Neural crest cell (in vitro differentiated cells): ENCODE measurements around the gene RPL36. TPM values are rescaled to one million over a fixed set of nuclear protein-coding genes. Genes with fewer than 3 reads are reported as not detected.

Source experiments
- DNase-seq: peaks from one replicate; pipeline ENCODE4 v3.0.0; 2021; ENCODE audit warnings: low read depth, mixed read lengths, low spot score
- H3K27ac Mint-ChIP-seq: one replicate; pipeline ENCODE4 v1.8.0; 2021; ENCODE audit warnings: mild to moderate bottlenecking, mixed read lengths; ENCODE audit not compliant: unreplicated experiment
- H3K27me3 Mint-ChIP-seq: 2 replicates; pipeline ENCODE4 v1.8.0; 2021; ENCODE audit warnings: low read depth, mild to moderate bottlenecking, mixed read lengths
- H3K36me3 Mint-ChIP-seq: 2 replicates; pipeline ENCODE4 v1.8.0; 2021; ENCODE audit warnings: low read depth, mild to moderate bottlenecking, mixed read lengths
- H3K4me1 Mint-ChIP-seq: 2 replicates; pipeline ENCODE4 v1.8.0; 2021; ENCODE audit warnings: mixed read lengths
- H3K4me3 Mint-ChIP-seq: one replicate; pipeline ENCODE4 v1.8.0; 2021; ENCODE audit warnings: mild to moderate bottlenecking, mixed read lengths
- H3K9me3 Mint-ChIP-seq: 2 replicates; pipeline ENCODE4 v1.8.0; 2021; ENCODE audit warnings: mixed read lengths
- CTCF ChIP-seq: fragments of 200-600 bp; sonication (generic); conservative IDR thresholded peaks from 2 replicates; pipeline ENCODE4 v1.5.0; 2021; ENCODE audit warnings: antibody characterized with exemption, mild to moderate bottlenecking
- total RNA-seq: library from RNA; stranded (reverse); gene quantifications from 2 replicates; pipeline ENCODE4 v1.2.1, GENCODE V29; 2021

The RPL36 gene
- total RNA-seq, 1 donor from 2014 or later: 1,029 TPM

GRCh38 chr19:5673752-5674151, 16.3 kb upstream of the RPL36 start:
- TF ChIP-seq CTCF: no peak
- Mint-ChIP-seq H3K9me3 (no peaks in the 10 kb centered on the region), H3K27ac (no peak overlapping the region), H3K27me3 (no peaks in the 10 kb centered on the region), H3K4me3 (peak overlapping the region; percentile 1), H3K4me1 (no peaks in the 10 kb centered on the region), H3K36me3 (peaks cover 11% of the 10 kb centered on the region)
- DNase-seq: no peak

- no peaks in the 10 kb centered on the region for H3K27me3 Mint-ChIP-seq
- peaks cover 11% of the 10 kb centered on the region for H3K36me3 Mint-ChIP-seq
- H3K27ac Mint-ChIP-seq: no peak overlapping the region
- H3K4me1 Mint-ChIP-seq: peaks cover 8% of the 10 kb centered on the region
- DNase-seq: no peak
- H3K4me3 Mint-ChIP-seq: peak overlapping the region; percentile 61
- no peak for TF ChIP-seq CTCF
- no peaks in the 10 kb centered on the region for H3K9me3 Mint-ChIP-seq
Observed at GRCh38 chr19:5674714-5675113, 15.4 kb upstream of the RPL36 start.

GRCh38 chr19:5676105-5676771, 13.9 kb upstream of the RPL36 start:
- DNase-seq: no peak
- Mint-ChIP-seq H3K27me3 (peaks cover 4% of the 10 kb centered on the region), H3K9me3 (peaks cover 3% of the 10 kb centered on the region), H3K4me1 (peaks cover 18% of the 10 kb centered on the region), H3K4me3 (peak overlapping the region; percentile 41), H3K27ac (no peak overlapping the region), H3K36me3 (peaks cover 11% of the 10 kb centered on the region)
- no peak for TF ChIP-seq CTCF

- peaks cover 6% of the 10 kb centered on the region for H3K27me3 Mint-ChIP-seq
- H3K27ac Mint-ChIP-seq: no peak overlapping the region
- DNase-seq: no peak
- peaks cover 11% of the 10 kb centered on the region for H3K36me3 Mint-ChIP-seq
- TF ChIP-seq CTCF: no peak
- H3K9me3 Mint-ChIP-seq: peaks cover 3% of the 10 kb centered on the region
- peak overlapping the region; percentile 41 for H3K4me3 Mint-ChIP-seq
- H3K4me1 Mint-ChIP-seq: peaks cover 23% of the 10 kb centered on the region
Observed at GRCh38 chr19:5676772-5677105, 13.4 kb upstream of the RPL36 start.

- Mint-ChIP-seq H3K36me3 (peaks cover 11% of the 10 kb centered on the region), H3K27me3 (peaks cover 6% of the 10 kb centered on the region), H3K9me3 (peaks cover 3% of the 10 kb centered on the region), H3K4me1 (peaks cover 27% of the 10 kb centered on the region), H3K27ac (no peak overlapping the region), H3K4me3 (peak overlapping the region; percentile 59)
- no peak for TF ChIP-seq CTCF
- no peak for DNase-seq
Observed at GRCh38 chr19:5677136-5677535, 13.0 kb upstream of the RPL36 start.
